GM19397 (cell line): ENCODE measurements around the gene RALY.
"Not testable (repeated sequence)": the region's sequence is repeated elsewhere in the genome, so short reads cannot be mapped to it uniquely, and the experiment has no call there.

Experiments
- ATAC-seq: cut with Tn5 transposase; IDR thresholded peaks from one replicate; pipeline ENCODE4 v1.9.1; 2021; ENCODE audit warnings: mild to moderate bottlenecking, moderate library complexity; ENCODE audit not compliant: unreplicated experiment

The RALY gene

DNA sequence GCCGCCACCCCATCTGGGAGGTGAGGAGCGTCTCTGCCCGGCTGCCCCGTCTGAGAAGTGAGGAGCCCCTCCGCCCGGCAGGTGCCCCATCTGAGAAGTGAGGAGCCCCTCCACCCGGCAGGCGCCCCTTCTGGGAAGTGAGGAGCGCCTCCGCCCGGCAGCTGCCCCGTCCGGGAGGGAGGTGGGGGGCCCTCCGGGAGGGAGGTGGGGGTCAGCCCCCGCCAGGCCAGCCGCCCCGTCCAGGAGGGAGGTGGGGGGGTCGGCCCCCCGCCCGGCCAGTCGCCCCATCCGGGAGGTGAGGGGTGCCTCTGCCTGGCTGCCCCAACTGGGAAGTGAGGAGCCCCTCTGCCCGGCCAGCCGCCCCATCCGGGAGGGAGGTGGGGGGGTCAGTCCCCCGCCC is 138.8 kb downstream of the RALY start:
- not testable (repeated sequence) for ATAC-seq

DNA sequence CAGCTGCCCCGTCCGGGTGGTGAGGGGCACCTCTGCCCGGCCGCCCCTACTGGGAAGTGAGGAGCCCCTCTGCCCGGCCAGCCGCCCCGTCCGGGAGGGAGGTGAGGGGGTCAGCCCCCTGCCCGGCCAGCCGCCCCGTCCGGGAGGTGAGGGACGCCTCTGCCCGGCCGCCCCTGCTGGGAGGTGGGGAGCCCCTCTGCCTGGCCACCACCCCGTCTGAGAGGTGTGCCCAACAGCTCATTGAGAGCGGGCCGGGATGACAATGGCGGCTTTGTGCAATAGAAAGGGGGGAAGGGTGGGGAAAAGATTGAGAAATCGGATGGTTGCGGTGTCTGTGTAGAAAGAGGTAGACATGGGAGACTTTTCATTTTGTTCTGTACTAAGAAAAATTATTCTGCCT is 139.2 kb downstream of the RALY start:
- ATAC-seq, result not testable (repeated sequence)

DNA sequence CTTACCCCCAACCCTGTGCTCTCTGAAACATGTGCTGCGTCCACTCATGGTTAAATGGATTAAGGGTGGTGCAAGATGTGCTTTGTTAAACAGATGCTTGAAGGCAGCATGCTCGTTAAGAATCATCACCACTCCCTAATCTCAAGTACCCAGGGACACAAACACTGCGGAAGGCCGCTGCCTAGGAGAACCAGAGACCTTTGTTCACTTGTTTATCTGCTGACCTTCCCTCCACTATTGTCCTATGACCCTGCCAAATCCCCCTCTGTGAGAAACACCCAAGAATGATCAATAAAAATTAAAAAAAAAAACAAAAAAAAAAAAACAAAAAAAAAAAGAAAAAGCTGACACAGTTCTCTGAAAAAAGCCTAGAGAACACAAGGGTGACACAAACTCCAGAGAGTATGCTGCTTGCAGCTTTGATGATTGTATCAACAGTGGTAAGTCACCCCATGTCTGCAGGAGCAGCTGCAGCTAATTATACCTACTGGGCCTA is 139.7 kb downstream of the RALY start:
- not testable (repeated sequence) for ATAC-seq
